Measurements from ENCODE around the gene NHERF1. TPM values are rescaled to one million over a fixed set of nuclear protein-coding genes. Genes with fewer than 3 reads are reported as not detected.

NHERF1 gene
- total and polyA plus RNA-seq, 2 donors (not counting 3 experiments of a cell fraction or from before 2014, with no cell fraction given): 24.4 to 26.9 TPM

- no peak overlapping the region for H3K27ac ChIP-seq (ENCODE audit: insufficient read depth, low read depth, low read length)
- TF ChIP-seq POLR2A (IDR thresholded peaks at IDR 0.05; ENCODE audit: low read depth, low read length) (no peak), GATA2 (IDR thresholded peaks at IDR 0.05; ENCODE audit: insufficient read depth, insufficient read length, low read depth, low read length) (no peak), CTCF (IDR thresholded peaks at IDR 0.05; ENCODE audit: extremely low read depth in 1 of 2, insufficient read depth in 1 of 2, low read depth in 1 of 2, low read length in 2 of 2) (no peak), MYC (IDR thresholded peaks at IDR 0.05; ENCODE audit: low read depth, low read length) (no peak), JUN (IDR thresholded peaks at IDR 0.05; ENCODE audit: borderline replicate concordance, insufficient read depth, insufficient read length, low read depth) (no peak), EZH2 (IDR thresholded peaks at IDR 0.05; ENCODE audit: borderline replicate concordance, low read depth, low read length, severe bottlenecking) (no peak), POLR2AphosphoS5 (IDR thresholded peaks at IDR 0.05; ENCODE audit: insufficient read depth, low read depth, low read length) (no peak), FOS (IDR thresholded peaks at IDR 0.05; ENCODE audit: borderline replicate concordance, insufficient read depth, low read length) (no peak)
- TF ChIP-seq, protein P1, sequence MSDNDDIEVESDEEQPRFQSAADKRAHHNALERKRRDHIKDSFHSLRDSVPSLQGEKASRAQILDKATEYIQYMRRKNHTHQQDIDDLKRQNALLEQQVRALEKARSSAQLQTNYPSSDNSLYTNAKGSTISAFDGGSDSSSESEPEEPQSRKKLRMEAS (IDR thresholded peaks at IDR 0.05; ENCODE audit: insufficient read depth, insufficient read length): no peak
- no peak overlapping the region for H3K4me2 ChIP-seq (ENCODE audit: insufficient read depth, low read length)
- H3K9me3 ChIP-seq (replicated peaks; ENCODE audit: control insufficient read depth, insufficient read depth, low read length): no peaks in the 10 kb centered on the region
- CTCF ChIA-PET: no interaction called here
- dilution Hi-C loops (cut with MboI; ENCODE audit: extremely low pct_ligation_motif_present, low sequenced_read_pairs) (no loop called here), intact Hi-C loops (cut with micrococcal nuclease) (no loop called here)
- no peak overlapping the region for H3K9ac ChIP-seq (replicated peaks; ENCODE audit: extremely low read depth, insufficient read depth, low read length)
- no peaks in the 10 kb centered on the region for H3K4me1 ChIP-seq (ENCODE audit: control insufficient read depth, extremely low read depth, insufficient read depth, low read length)
- no TSS peak for BruUV-seq (replicated peaks)
- no peaks in the 10 kb centered on the region for H3K9me1 ChIP-seq (replicated peaks; ENCODE audit: control insufficient read depth, extremely low read depth, insufficient read depth, low read length)
- no peaks in the 10 kb centered on the region for H3K79me2 ChIP-seq (ENCODE audit: control insufficient read depth, insufficient read depth, low read length)
- no peaks in the 10 kb centered on the region for H3K36me3 ChIP-seq (ENCODE audit: control insufficient read depth in 2 of 2, extremely low read depth in 1 of 2, insufficient read depth in 2 of 2, low read length in 2 of 2)
- peaks cover 29 to 35% of the 10 kb centered on the region in 2 experiments for H3K27me3 ChIP-seq (ENCODE audit: control insufficient read depth in 2 of 2, insufficient read depth in 2 of 2, low read length in 2 of 2)
- H3K4me3 ChIP-seq (replicated peaks in 1 of 3; ENCODE audit: insufficient read depth in 1 of 3, low read depth in 1 of 3, low read length in 3 of 3): no peak overlapping the region
- no peaks in the 10 kb centered on the region for H4K20me1 ChIP-seq (replicated peaks; ENCODE audit: control insufficient read depth, extremely low read depth, insufficient read depth, low read length)
- DNase-seq (ENCODE audit: low read depth, low spot score) (no peak), FAIRE-seq (no peak)
- H2AFZ ChIP-seq (ENCODE audit: low read depth, low read length): no peak overlapping the region
- POLR2A ChIA-PET: no interaction called here
Measured at GRCh38 chr17:74734256-74734655, 14.2 kb upstream of the NHERF1 start.
